Measurements from ENCODE around the gene MMP14.

GRCh38 chr14:22830443-22831010 is 5.9 kb upstream of the MMP14 start:
- TF ChIP-seq SP1 (IDR thresholded peaks at IDR 0.05) (no peak), SP1 (CRISPR knock-in tag; IDR thresholded peaks at IDR 0.05) (no peak), POLR2AphosphoS5 (IDR thresholded peaks at IDR 0.05; ENCODE audit: low read depth, low read length) (no peak; the same call in 1 of the 2 replicates), ZBTB40 (IDR thresholded peaks at IDR 0.05) (no peak), ZBTB40 (CRISPR knock-in tag; IDR thresholded peaks at IDR 0.05) (no peak), ZNF850 (CRISPR knock-in tag; conservative IDR thresholded peaks at IDR 0.05) (no peak), CTCF (CRISPR knock-in tag; IDR thresholded peaks at IDR 0.05) (no peak), ZSCAN9 (CRISPR knock-in tag; IDR thresholded peaks at IDR 0.05; ENCODE audit: borderline replicate concordance) (no peak), ZFP1 (CRISPR knock-in tag; IDR thresholded peaks at IDR 0.05) (no peak), ZNF724P (CRISPR knock-in tag; IDR thresholded peaks at IDR 0.05; ENCODE audit: borderline replicate concordance) (no peak), PATZ1 (CRISPR knock-in tag; IDR thresholded peaks at IDR 0.05) (no peak)
